ENCODE measurements around the gene LDLR.

DNA sequence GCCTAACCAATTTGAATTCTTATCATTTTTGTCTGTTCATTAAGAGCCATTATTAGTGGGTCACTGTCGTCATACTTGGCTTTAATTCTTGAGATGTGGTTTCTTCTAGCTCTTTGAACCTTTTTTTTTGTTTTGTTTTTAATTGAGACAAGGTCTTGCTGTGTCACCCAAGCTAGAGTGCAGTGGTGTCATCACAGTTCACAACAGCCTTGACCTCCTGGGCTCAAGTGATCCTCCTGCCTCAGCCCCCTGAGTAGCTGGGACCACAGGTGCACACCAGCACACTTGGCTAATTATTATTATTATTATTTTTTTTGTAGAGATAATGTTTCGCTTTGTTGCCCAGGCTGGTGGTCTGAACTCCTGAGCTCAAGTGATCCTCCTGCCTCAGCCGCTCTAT lies 25.8 kb upstream of the LDLR start:
- TF ChIP-seq, protein P1, sequence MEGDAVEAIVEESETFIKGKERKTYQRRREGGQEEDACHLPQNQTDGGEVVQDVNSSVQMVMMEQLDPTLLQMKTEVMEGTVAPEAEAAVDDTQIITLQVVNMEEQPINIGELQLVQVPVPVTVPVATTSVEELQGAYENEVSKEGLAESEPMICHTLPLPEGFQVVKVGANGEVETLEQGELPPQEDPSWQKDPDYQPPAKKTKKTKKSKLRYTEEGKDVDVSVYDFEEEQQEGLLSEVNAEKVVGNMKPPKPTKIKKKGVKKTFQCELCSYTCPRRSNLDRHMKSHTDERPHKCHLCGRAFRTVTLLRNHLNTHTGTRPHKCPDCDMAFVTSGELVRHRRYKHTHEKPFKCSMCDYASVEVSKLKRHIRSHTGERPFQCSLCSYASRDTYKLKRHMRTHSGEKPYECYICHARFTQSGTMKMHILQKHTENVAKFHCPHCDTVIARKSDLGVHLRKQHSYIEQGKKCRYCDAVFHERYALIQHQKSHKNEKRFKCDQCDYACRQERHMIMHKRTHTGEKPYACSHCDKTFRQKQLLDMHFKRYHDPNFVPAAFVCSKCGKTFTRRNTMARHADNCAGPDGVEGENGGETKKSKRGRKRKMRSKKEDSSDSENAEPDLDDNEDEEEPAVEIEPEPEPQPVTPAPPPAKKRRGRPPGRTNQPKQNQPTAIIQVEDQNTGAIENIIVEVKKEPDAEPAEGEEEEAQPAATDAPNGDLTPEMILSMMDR (IDR thresholded peaks at IDR 0.05) = no peak
- no peak for TF ChIP-seq EZH2 (IDR thresholded peaks at IDR 0.05; ENCODE audit: borderline replicate concordance, insufficient read depth, low read depth, low read length, poor library complexity, severe bottlenecking)
